Activated CD4-positive, CD25-positive, alpha-beta regulatory T cell treated with anti-CD3 and anti-CD28 coated beads, Interleukin-2, amount 50 U/mL, for 16 hours (primary cell): ENCODE results near the gene PRKCG.
"Not testable (repeated sequence)": the region's sequence is repeated elsewhere in the genome, so short reads cannot be mapped to it uniquely, and the experiment has no call there.

Experiments used
- DNase-seq: peaks from one replicate; pipeline ENCODE4 v3.0.0-alpha.2; 2020; ENCODE audit warnings: low read depth, low spot score

Gene PRKCG

DNA sequence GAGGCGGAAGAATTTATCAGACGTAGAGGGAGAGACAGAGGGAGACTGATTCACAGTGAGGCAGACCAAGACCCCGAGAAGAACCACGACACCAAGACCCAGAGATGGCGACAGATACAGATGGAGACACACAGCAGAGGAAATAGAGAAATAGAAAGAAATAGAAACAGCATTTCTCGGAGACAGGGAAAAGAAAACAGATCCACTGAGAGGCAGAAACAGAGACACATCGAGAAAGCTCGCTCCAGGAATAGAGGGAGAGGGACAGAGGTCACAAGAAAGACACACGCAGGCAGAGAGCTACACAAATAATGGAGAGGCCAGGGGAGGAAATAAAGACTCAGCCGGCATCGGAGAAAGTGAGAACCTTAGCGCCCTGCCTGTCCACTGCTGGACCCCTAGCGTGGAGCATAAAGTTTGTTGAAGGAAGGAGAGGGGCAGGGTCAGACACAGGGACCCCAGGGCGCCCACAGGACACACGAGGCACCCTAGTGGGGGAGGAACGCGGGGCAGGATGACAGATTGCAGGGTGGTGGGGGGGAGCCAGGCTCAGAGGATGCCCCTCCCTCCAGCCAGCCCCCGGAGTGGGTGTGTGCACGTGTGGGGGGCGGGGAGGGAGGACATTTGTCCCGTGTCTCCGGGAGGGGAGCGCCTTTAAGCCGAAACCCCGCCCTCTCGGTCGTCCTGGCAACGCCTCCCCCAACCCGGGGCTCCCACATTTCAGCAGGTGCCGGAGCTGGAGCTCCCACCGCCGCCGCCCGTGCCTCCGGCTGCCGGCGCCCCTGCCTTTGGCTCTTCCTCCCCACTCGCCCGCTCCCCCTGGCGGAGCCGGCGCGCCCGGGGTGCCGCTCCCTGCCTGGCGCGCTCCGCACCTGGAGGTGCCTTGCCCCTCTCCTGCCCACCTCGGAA is at the start of gene PRKCG:
Gene PRKCG, plus strand, starts transcription at position 716 of the 909 bp plus-strand sequence. CDS start 298 bp downstream, outside the sequence.
- DNase-seq: no peak

- not testable (repeated sequence) for DNase-seq
Observed at GRCh38 chr19:53832861-53833260, 49.1 kb upstream of the PRKCG start.

DNA sequence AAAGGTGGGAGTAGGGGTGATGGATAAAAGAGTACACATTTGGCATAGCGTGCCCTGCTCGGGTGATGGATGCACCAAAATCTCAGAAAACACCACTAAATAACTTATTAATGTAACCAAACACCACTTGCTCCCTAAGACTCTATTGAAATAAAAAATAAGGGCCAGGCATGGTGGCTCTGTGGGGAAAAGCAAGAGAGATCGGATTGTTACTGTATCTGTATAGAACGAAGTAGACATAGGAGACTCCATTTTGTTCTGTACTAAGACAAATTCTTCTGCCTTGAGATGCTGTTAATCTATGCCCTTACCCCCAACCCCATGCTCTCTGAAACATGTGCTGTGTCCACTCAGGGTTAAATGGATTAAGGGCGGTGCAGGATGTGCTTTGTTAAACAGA is 43.6 kb upstream of the PRKCG start:
- DNase-seq: not testable (repeated sequence)

- not testable (repeated sequence) for DNase-seq
Observed at GRCh38 chr19:53840241-53840640, 41.8 kb upstream of the PRKCG start.

- not testable (repeated sequence) for DNase-seq
Observed at GRCh38 chr19:53840914-53841313, 41.1 kb upstream of the PRKCG start.

- no peak for DNase-seq
Observed at GRCh38 chr19:53844849-53845246, 37.1 kb upstream of the PRKCG start.

- no peak for DNase-seq
Observed at GRCh38 chr19:53847555-53847954, 34.4 kb upstream of the PRKCG start.

DNA sequence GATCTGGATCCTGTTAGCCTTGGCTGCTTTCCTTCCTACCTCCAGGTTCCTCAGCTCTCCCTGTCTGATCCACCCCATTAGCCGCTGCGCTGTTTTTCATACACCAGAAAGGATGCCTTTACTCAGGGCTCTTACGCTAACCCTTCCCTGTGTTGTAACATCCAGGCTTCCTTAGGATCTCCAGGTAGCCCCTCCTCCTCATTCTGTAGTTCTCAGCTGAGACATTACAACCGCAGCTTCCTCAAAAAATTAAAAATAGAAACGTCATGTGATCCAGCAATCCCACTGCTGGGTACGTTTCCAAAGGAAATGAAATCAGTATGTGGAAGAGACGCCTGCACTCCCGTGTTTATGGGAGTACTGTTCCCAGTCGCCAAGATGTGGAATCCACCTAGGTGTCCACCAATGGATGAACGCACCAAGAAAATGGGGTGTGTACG is 32.7 kb upstream of the PRKCG start:
- DNase-seq: no peak

DNA sequence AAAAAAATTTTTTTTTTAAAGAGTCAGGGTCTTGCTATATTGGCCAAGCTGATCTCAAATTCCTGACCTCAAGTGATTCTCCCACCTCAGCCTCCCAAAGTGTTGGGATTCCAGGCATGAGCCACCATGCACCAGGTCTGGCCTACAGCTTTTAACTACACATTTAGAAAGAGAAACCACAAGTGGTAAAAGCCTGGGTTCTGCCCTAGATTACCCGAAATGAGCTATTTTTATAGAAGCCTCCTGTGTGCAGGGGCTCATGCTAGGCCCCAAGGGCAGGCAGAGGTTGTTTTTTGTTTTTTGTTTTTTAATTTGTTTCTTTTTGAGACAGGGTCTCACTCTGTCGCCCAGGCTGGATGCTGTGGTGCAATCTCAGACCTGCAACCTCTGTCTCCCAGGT is 28.3 kb upstream of the PRKCG start:
- no peak for DNase-seq

DNA sequence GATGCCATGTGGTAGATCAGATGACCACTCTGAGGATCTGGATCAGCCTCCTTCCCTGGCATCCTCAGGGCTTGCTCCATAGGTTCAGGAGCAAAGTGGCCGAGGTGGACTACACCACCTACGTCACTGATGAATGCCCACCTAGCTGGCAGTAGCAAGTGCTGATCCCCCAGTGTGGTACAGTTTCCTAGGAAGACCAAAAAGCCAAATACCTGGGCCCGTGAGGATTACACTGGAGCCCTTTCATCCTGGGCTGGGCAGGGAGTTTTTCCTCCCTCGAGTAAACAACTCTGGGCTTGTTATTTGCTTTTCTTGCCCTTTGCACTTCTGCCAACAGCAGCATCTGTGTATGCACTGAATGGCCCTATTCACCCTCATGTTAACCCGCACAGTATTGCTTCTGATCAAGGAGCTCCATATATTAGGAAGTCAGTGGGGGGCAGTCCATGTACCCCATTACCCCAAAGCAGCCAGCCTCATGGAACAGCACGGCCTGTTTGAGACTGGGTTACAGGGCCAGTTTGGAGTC is 17.6 kb upstream of the PRKCG start:
- DNase-seq: no peak

DNA sequence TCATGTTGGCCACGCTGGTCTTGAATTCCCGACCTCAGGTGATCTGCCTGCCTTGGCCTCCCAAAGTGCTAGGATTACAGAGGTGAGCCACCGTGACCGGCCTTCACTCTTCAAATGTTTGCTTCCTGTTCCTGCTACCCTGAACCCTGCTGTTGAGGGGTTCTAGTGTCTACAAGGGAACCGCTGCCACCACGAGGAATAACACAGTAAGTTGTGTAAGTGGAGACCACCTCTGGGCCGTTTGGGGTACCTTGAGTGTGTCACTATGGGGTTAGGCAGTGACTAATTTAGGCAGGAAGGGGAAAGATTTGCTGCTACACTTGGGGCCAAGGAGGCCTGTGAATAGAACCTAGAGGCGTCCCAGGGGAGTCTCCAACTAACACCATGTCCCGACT is 16.5 kb upstream of the PRKCG start:
- no peak for DNase-seq

DNA sequence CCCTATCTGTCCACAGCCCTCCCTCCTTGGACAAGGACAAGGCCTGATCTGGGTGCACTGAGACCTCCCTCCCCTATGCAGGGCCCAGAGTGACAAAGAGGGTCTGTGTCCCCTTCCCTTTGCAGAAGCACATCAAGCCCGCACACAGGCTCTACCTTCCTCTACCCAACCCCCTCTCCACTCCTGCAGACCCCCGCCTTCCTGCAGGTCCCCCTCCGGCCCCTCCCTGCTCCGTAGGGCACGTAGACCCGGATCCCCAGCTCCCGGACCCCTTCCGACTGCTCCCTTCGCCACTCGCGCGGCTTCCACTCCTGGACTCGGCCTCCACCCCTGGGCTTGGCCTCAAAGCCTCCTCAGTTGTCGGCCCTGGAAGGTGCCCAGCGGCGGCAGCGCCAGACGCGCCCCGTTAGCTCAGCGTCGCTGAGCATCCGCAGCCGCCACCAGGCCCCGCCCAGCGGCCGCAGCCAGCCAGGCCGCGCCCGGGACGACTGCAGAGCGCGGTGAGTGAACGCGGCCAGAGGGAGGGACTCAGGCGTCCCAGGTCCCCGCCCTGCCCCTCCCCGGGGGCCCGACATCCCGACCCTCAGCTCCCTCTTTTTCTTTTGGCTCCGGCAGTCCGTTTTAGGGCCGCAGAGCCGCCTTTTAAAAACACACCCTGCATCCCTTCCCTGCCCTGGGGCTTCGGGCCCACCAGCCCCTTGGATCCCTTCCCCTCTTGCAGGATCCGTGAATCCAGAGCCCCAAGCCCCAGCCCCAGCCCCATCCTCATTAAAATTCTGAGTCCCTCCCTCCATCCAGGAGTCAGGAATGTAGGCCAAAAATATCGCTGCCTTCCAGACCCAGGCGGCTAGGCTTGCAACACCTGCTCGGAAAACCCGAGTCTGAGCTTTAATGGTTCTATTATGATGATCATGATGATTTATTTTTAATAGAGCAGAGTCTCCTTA is 15.8 kb upstream of the PRKCG start:
- no peak for DNase-seq

GRCh38 chr19:53866865-53867224 is 15.2 kb upstream of the PRKCG start:
- DNase-seq: no peak

- DNase-seq: peak; percentile 97
Observed at GRCh38 chr19:53867225-53868090, 14.5 kb upstream of the PRKCG start, which contains the start of gene MYADM. MYADM (plus strand) TSS chr19:53867883; CDS start chr19:53873530, 5,647 bp downstream.

DNA sequence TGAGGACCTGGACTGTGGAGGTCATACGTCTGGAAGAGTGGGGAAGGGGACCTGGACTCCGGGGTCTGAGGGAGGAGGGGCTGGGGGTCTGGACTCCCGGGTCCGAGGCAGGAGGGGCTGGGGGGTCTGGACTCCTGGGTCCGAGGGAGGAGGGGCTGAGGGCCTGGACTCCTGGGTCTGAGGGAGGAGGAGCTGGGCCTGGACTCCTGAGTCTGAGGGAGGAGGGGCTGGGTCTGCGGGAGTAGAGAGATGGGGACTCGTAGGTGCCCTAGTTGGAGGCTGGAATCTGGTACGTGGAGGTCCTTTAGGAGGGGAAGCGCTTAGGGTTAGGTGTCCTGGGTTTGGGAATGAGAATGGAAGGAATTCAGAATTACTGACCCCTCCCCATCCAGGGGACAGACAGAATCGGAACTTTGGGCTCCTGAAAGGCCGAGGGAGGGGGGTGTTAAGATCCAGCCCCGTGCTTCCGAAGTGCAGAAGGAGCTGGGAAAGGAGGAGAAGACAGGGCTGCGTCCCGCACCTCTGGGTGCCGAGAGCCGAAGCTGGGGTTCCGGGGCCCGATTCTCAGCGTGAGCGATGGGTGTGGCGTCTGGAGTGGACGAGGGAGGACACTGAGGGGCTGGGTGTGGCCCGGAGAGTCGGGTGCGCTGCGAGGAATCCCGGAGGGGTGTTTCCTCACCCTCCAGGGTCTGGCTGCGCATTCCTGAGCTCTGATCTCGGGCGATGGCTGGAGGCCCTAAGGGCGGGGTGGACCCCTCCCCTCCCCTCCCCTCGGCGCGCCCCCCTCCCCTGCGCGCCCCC is 13.7 kb upstream of the PRKCG start:
- no peak for DNase-seq

GRCh38 chr19:53868892-53869804 is 12.8 kb upstream of the PRKCG start:
- DNase-seq: peak; percentile 68

DNA sequence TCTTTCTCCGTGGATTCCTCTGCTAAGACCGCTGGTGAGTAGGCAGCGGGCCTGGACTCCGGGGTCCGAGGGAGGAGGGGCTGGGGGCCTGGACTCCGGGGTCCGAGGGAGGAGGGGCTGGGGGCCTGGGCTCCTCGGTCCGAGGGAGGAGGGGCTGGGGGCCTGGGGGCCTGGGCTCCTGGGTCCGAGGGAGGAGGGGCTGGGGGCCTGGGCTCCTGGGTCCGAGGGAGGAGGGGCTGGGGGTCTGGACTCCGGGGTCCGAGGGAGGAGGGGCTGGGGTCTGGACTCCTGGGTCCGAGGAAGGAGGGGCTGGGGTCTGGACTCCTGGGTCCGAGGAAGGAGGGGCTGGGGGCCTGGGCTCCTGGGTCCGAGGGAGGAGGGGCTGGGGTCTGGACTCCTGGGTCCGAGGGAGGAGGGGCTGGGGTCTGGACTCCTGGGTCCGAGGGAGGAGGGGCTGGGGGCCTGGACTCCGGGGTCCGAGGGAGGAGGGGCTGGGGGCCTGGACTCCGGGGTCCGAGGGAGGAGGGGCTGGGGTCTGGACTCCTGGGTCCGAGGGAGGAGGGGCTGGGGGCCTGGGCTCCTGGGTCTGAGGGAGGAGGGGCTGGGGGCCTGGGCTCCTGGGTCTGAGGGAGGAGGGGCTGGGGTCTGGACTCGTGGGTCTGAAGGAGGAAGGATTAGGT is 12.1 kb upstream of the PRKCG start:
- DNase-seq: not testable (repeated sequence)

GRCh38 chr19:53870485-53870844 is 11.5 kb upstream of the PRKCG start:
- no peak for DNase-seq

- DNase-seq: no peak
Observed at GRCh38 chr19:53871454-53871853, 10.5 kb upstream of the PRKCG start.
